PC-3 (cell line): ENCODE data around the gene PTPRE. TPM values are rescaled to one million over a fixed set of nuclear protein-coding genes. Genes with fewer than 3 reads are reported as not detected.

ENCODE experiments used
- ATAC-seq: fragments of 200-7000 bp; cut with Tn5 transposase; 2 replicates; pipeline ENCODE4 v1.9.1; 2020; ENCODE audit warnings: mild to moderate bottlenecking, moderate library complexity
- BruUV-seq: library from RNA; stranded (reverse); fragments of 400-500 nt; replicated peaks from 2 replicates; lab custom pipeline; 2021; lab: Mats Ljungman, UMichigan
- CTCF ChIA-PET: fragments of 300-600 bp; sonication (Branson Sonifier 250); formaldehyde crosslinking; loops from one replicate; lab custom pipeline; 2022; ENCODE audit warnings: antibody characterized with exemption; lab: Charles Lee
- POLR2A ChIA-PET: fragments of 300-600 bp; sonication (Branson Sonifier 250); formaldehyde crosslinking; loops from one replicate; lab custom pipeline; 2022; ENCODE audit warnings: antibody characterized with exemption; ENCODE audit not compliant: unreplicated experiment; lab: Charles Lee
- DNase-seq: peaks from one replicate; pipeline ENCODE4 v3.0.0-alpha.2; 2015
- H2AFZ ChIP-seq: fragments of 300-600 bp; sonication (generic); 2 replicates; pipeline ENCODE4 v1.6.0; 2016; ENCODE audit warnings: antibody characterized with exemption, low read length
- H3F3A ChIP-seq: fragments of 300-600 bp; sonication (generic); one replicate; pipeline ENCODE4 v1.6.0; 2017; ENCODE audit warnings: antibody characterized with exemption, low read length, control low read depth, mild to moderate bottlenecking; ENCODE audit not compliant: unreplicated experiment
- H3K27ac ChIP-seq: fragments of 300-600 bp; sonication (generic); 2 replicates; pipeline ENCODE4 v1.5.1; 2016; ENCODE audit warnings: mild to moderate bottlenecking, low read length
- H3K27me3 ChIP-seq: fragments of 300-600 bp; sonication (generic); 2 replicates; pipeline ENCODE4 v1.6.1; 2016; ENCODE audit warnings: low read length, mixed read lengths
- H3K36me3 ChIP-seq: fragments of 300-600 bp; sonication (generic); 2 replicates; pipeline ENCODE4 v1.6.1; 2016; ENCODE audit warnings: low read depth, mixed run types, low read length, mixed read lengths
- H3K4me1 ChIP-seq: fragments of 300-600 bp; sonication (generic); 2 replicates; pipeline ENCODE4 v1.5.1; 2016; ENCODE audit warnings: low read length; ENCODE audit not compliant: insufficient read depth
- H3K4me2 ChIP-seq: fragments of 300-600 bp; sonication (generic); 2 replicates; pipeline ENCODE4 v1.6.0; 2016; ENCODE audit warnings: low read length
- H3K4me3 ChIP-seq: fragments of 300-600 bp; sonication (generic); 2 replicates; pipeline ENCODE4 v1.5.1; 2016; ENCODE audit warnings: mild to moderate bottlenecking, low read length, mixed read lengths
- H3K79me2 ChIP-seq: fragments of 300-600 bp; sonication (generic); 2 replicates; pipeline ENCODE4 v1.6.1; 2017; ENCODE audit warnings: low read length, mixed read lengths
- H3K9ac ChIP-seq: fragments of 300-600 bp; sonication (generic); 2 replicates; pipeline ENCODE4 v1.6.0; 2016; ENCODE audit warnings: mild to moderate bottlenecking, low read length
- H3K9me2 ChIP-seq: fragments of 300-600 bp; sonication (generic); replicated peaks from 2 replicates; pipeline ENCODE4 v1.6.1; 2016; ENCODE audit warnings: mixed run types, low read length, mixed read lengths
- H3K9me3 ChIP-seq: fragments of 300-600 bp; sonication (generic); 2 replicates; pipeline ENCODE4 v1.6.1; 2016; ENCODE audit warnings: low read length, mixed read lengths
- H4K20me1 ChIP-seq: fragments of 300-600 bp; sonication (generic); 2 replicates; pipeline ENCODE4 v1.6.1; 2016; ENCODE audit warnings: low read length, mixed read lengths
- CTCF ChIP-seq: fragments of 300-600 bp; sonication (generic); conservative IDR thresholded peaks from 2 replicates; pipeline ENCODE4 v1.5.1; 2017; ENCODE audit warnings: antibody characterized with exemption, low read depth, mild to moderate bottlenecking, low read length
- EZH2 ChIP-seq: fragments of 300-600 bp; sonication (generic); IDR thresholded peaks from one replicate; pipeline ENCODE4 v1.6.1; 2017; ENCODE audit warnings: antibody characterized with exemption, mild to moderate bottlenecking, low read length; ENCODE audit not compliant: unreplicated experiment
- EZH2phosphoT487 ChIP-seq: fragments of 300-600 bp; sonication (generic); IDR thresholded peaks from 2 replicates; pipeline ENCODE4 v1.6.1; 2018; ENCODE audit warnings: mild to moderate bottlenecking, antibody characterized with exemption, low read length, borderline replicate concordance
- intact Hi-C: fragments of 100-400 bp; cut with micrococcal nuclease; formaldehyde crosslinking; loops from 2 replicates; pipeline ENCODE4 v1.9.0; 2023
- total RNA-seq: library from RNA; depleted of rRNA; stranded (reverse); fragments of >200 nt; gene quantifications from 2 replicates; pipeline ENCODE4 v1.2.3, GENCODE V29; 2014

Gene PTPRE
- total RNA-seq, 1 experiment from 2014 or later: 3.1 TPM

GRCh38 chr10:127978481-127978880 lies 71.6 kb downstream of the PTPRE start:
- H3K9me2 ChIP-seq: no peaks in the 10 kb centered on the region
- no peak for TF ChIP-seq EZH2
- no peak for TF ChIP-seq CTCF
- H3K4me1 ChIP-seq: peaks cover 9% of the 10 kb centered on the region; the same call in 1 of the 2 replicates
- no TSS peak for BruUV-seq
- H3K9me3 ChIP-seq: no peaks in the 10 kb centered on the region
- no peak overlapping the region for H3K27ac ChIP-seq
- H3K4me3 ChIP-seq: no peak overlapping the region
- no peaks in the 10 kb centered on the region for H3F3A ChIP-seq
- ChIA-PET CTCF (no interaction called here), POLR2A (no interaction called here)
- no peak for DNase-seq
- H4K20me1 ChIP-seq: no peaks in the 10 kb centered on the region
- H3K36me3 ChIP-seq: no peaks in the 10 kb centered on the region
- H3K4me2 ChIP-seq: no peak overlapping the region
- no peak overlapping the region for H2AFZ ChIP-seq
- no peaks in the 10 kb centered on the region for H3K79me2 ChIP-seq
- H3K27me3 ChIP-seq: no peaks in the 10 kb centered on the region
- H3K9ac ChIP-seq: no peak overlapping the region
- ATAC-seq: no peak
- intact Hi-C loops: no loop called here

- no peak for ATAC-seq
Observed at GRCh38 chr10:127979045-127979444, 72.1 kb downstream of the PTPRE start.

GRCh38 chr10:127979566-127979965 lies 72.7 kb downstream of the PTPRE start:
- intact Hi-C loops: no loop called here
- TF ChIP-seq EZH2phosphoT487: no peak
- no peak for TF ChIP-seq EZH2
- TF ChIP-seq CTCF: no peak
- POLR2A ChIA-PET: no interaction called here

More at GRCh38 chr10:127979045-127979444, 72.1 kb downstream of the PTPRE start:
- BruUV-seq: no TSS peak
- POLR2A ChIA-PET: no interaction called here
- H3K4me1 ChIP-seq: peaks cover 9% of the 10 kb centered on the region; the same call in 1 of the 2 replicates
- no peaks in the 10 kb centered on the region for H3F3A ChIP-seq
- CTCF ChIA-PET: no interaction called here
- no peaks in the 10 kb centered on the region for H3K9me2 ChIP-seq
- H3K9ac ChIP-seq: no peak overlapping the region
- TF ChIP-seq CTCF (no peak), EZH2phosphoT487 (no peak), EZH2 (no peak)
- no peaks in the 10 kb centered on the region for H3K79me2 ChIP-seq
- H3K4me3 ChIP-seq: no peak overlapping the region
- intact Hi-C loops: no loop called here
- DNase-seq: no peak
- no peak overlapping the region for H2AFZ ChIP-seq
- H3K36me3 ChIP-seq: no peaks in the 10 kb centered on the region
- H3K27me3 ChIP-seq: no peaks in the 10 kb centered on the region
- H3K27ac ChIP-seq: no peak overlapping the region
- H3K4me2 ChIP-seq: no peak overlapping the region
- H4K20me1 ChIP-seq: no peaks in the 10 kb centered on the region
- no peaks in the 10 kb centered on the region for H3K9me3 ChIP-seq

More at GRCh38 chr10:127979566-127979965, 72.7 kb downstream of the PTPRE start:
- Histone ChIP-seq H2AFZ (no peak overlapping the region), H3K9me3 (no peaks in the 10 kb centered on the region), H3K9ac (no peak overlapping the region), H3K79me2 (no peaks in the 10 kb centered on the region), H4K20me1 (no peaks in the 10 kb centered on the region), H3K4me3 (no peak overlapping the region), H3K9me2 (no peaks in the 10 kb centered on the region), H3K27ac (no peak overlapping the region), H3K4me2 (no peak overlapping the region), H3F3A (no peaks in the 10 kb centered on the region), H3K4me1 (peaks cover 9% of the 10 kb centered on the region; the same call in 1 of the 2 replicates), H3K36me3 (no peaks in the 10 kb centered on the region), H3K27me3 (no peaks in the 10 kb centered on the region)
- DNase-seq (no peak), ATAC-seq (no peak)
- CTCF ChIA-PET: no interaction called here
- BruUV-seq: no TSS peak
